T1000 (cell line): ENCODE data around the gene GREB1L.

ENCODE experiments used
- DNase-seq: peaks from one replicate; lab custom pipeline; 2025; ENCODE audit warnings: mixed read lengths; lab: John Stamatoyannopoulos, UW

GREB1L gene

GRCh38 chr18:21449367-21450290, 207.6 kb downstream of the GREB1L start:
- DNase-seq = no peak

GRCh38 chr18:21450503-21450902, 208.5 kb downstream of the GREB1L start:
- no peak for DNase-seq

DNA sequence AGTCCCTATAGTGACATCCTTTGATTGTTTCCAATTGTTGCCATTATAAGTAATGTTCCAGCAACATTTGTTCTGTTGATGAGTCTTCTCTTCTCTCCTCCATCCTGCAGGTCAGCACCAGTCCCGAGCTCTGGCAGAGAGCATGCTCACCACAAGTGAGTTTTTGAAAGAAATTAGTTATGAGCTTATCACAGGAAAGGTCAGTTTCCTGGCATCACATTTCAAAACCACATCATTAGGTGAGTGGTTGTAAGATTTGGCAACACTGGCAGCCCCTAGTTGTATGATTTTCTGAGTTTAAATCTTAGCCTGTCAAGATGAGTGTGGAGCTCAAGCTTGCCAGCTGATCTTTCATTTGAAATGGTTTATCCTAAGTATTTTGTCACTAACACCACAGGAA, 208.9 kb downstream of the GREB1L start:
- no peak for DNase-seq

GRCh38 chr18:21451851-21452250, 209.8 kb downstream of the GREB1L start:
- no peak for DNase-seq

- no peak for DNase-seq
Observed at GRCh38 chr18:21452276-21452780, 210.3 kb downstream of the GREB1L start.

- DNase-seq = no peak
Observed at GRCh38 chr18:21452796-21453510, 210.9 kb downstream of the GREB1L start.

DNA sequence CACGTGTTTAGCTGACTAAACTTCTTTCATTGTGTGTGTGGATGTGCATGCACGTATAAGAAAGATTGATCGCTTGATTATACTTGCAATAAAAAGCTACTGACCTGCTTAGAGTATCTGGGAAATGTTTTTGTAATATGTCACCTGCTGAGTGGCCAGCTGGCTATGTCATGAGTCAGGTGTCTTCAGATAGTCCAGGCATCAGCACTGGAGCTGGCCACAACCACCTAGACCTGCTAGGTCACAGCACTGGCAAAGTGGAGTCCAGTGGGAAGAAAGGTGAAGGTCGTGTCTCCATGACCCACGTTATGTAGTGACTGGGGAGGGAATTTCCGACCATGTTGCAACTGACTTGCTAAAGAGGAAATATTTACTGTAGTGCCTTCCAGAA, 211.5 kb downstream of the GREB1L start:
- DNase-seq = no peak

GRCh38 chr18:21454725-21455124, 212.7 kb downstream of the GREB1L start:
- no peak for DNase-seq

DNA sequence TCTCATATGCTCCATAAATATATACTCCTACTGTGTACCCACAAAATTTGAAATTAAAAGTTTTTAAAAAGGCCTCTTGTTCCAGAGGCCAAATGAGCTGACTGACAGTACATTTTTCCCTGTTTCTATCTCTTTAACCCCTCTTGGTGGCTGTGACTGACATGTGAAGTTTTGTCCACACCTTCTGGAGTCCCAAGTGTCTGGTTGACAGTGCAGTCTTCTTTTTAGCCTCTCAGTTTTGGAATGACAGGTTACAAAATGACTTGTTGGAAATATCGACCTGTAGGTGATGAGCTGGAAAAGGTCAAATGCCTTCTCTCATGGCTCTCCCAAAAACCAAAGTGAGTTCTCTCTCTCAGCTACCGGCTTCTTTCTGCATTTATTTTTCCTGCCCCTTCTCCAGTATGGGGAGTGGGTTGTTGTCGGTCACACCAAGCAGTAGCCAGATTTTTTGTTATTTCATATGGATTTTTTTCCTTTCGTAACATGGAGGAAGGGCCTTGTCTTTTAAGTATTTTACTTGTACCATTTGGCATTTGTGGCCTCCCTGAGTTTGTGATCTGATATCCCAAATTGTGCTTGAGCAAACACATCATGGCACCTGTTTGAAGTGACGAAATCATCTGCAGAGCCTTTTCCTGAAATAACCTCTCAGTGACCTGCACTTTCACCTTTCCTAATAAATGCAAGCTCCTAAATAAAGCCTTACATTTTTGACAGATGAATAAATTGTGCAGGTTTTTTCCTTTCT, 214.6 kb downstream of the GREB1L start:
- DNase-seq = no peak

GRCh38 chr18:21457179-21457535, 215.1 kb downstream of the GREB1L start:
- no peak for DNase-seq

- no peak for DNase-seq
Observed at GRCh38 chr18:21458310-21458709, 216.3 kb downstream of the GREB1L start.

- no peak for DNase-seq
Observed at GRCh38 chr18:21458788-21459187, 216.8 kb downstream of the GREB1L start.

DNA sequence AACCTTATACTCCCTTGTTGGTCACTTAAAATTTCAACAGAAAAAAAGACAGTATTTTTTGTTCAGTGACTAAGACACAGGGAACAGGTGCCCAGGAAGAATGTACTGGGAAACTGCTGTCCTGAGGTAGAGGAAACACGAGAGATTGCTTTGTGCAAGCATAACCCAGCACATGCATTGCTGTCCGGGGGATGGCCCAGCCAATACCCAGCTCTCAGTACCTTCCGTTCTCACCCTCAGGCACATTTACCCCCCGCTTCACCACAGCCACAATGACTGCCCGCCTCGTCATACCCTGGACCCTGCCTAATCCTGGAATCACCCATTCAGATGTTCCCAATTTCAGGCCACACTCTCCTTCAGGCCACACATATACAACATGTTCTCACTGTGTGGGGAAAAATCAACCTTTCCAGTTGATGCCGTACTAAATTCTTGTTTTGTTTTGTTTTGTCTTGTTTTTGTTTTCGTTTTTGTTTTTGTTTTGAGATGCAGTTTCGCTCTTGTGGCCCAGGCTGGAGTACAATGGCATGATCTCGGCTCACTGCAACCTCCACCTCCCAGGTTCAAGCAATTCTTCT, 217.8 kb downstream of the GREB1L start:
- no peak for DNase-seq

DNA sequence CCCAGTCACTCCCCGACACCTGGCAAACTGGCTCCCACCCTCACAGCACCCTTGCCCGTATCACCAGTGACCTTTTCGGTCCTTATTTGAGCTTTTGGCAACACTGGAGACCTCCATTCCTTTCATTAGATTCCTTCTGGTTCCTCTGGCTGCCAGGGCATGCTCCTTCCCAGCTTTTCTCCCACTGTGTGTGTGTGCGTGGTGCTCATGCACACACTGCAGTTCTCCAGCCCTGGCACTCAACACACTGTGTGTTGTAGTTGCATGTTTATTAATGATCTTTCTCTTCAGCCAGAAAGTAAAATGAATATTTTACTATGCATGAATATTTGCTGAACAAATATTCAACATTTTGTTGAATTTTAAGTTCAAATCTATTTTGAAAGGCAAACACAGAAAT, 219.4 kb downstream of the GREB1L start:
- DNase-seq = no peak

- no peak for DNase-seq
Observed at GRCh38 chr18:21463718-21464117, 221.7 kb downstream of the GREB1L start.

DNA sequence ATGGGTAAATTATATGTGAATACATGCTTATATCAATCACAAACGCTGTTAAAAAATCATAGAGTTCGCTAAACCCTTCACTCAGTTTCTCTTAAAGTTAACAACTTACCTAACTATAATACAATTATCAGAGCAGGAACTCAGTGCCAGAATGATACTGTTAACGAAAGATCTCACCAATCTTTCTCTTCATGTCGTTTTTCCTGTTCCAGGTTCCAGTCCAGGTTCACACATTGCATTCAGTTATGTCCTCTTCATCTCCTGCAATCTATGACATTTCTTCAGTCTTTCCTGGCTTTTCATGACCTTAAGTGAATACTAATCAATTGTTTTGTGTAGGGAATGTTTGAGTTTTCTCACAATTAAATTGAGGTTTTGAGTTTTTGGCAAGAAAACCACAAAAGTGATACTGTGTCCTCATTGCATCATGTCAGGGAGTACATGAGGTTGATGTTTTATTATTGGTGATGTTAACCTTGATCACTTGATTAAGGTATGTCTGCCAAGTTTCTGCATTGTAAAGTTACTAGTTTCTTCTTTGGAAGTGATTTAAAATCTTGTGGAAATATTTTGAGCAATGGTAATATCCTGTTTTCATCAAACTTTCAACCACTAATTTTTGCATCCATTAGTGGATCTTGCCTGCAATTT, 226.6 kb downstream of the GREB1L start:
- no peak for DNase-seq

GRCh38 chr18:21472741-21473140, 230.7 kb downstream of the GREB1L start:
- DNase-seq = no peak

GRCh38 chr18:21474621-21475020, 232.6 kb downstream of the GREB1L start:
- DNase-seq = no peak

DNA sequence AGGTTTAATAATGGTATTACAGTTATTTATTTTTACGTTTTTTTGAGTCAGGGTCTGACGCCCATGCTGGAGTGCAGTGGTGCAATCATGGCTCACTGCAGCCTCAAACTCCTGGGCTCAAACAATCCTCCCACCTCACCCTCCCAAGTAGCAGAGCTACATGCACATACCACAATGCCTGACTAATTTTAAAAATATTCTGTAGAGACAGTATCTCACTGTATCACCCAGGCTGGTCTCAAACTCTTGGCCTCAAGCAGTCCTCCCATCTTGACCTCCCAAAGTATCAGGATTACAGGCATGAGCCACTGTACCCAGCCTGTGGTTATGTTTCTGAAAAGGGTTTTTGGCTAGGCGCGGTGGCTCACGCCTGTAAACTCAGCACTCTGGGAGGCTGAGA, 237.7 kb downstream of the GREB1L start:
- DNase-seq = no peak

GRCh38 chr18:21481739-21482138, 239.7 kb downstream of the GREB1L start:
- no peak for DNase-seq

GRCh38 chr18:21483051-21483450, 241.0 kb downstream of the GREB1L start:
- no peak for DNase-seq
